T-helper 2 cell treated with Interferon-gamma antibody and Interleukin-4, amounts not matched to agents 5 μg/mL and 100 μg/mL, for 36 hours (primary cell): Measurements from ENCODE around the gene KLHL41.
"Not testable (repeated sequence)": the region's sequence is repeated elsewhere in the genome, so short reads cannot be mapped to it uniquely, and the experiment has no call there.

Experiments
- DNase-seq: peaks from one replicate; pipeline ENCODE4 v3.0.0; 2021; ENCODE audit warnings: low spot score
- H3K27ac Mint-ChIP-seq: one replicate; pipeline ENCODE4 v1.8.0; 2021; ENCODE audit warnings: mild to moderate bottlenecking, mixed read lengths
- H3K27me3 Mint-ChIP-seq: one replicate; pipeline ENCODE4 v1.8.0; 2021; ENCODE audit warnings: low read depth, mixed read lengths
- H3K36me3 Mint-ChIP-seq: one replicate; pipeline ENCODE4 v1.8.0; 2021; ENCODE audit warnings: low read depth, mixed read lengths
- H3K4me1 Mint-ChIP-seq: one replicate; pipeline ENCODE4 v1.8.0; 2021; ENCODE audit warnings: low read depth, mixed read lengths
- H3K4me3 Mint-ChIP-seq: one replicate; pipeline ENCODE4 v1.8.0; 2022; ENCODE audit warnings: mild to moderate bottlenecking, moderate library complexity, mixed read lengths
- H3K9me3 Mint-ChIP-seq: one replicate; pipeline ENCODE4 v1.8.0; 2021; ENCODE audit warnings: mixed read lengths

The KLHL41 gene

GRCh38 chr2:169485650-169486138 lies 23.8 kb upstream of the KLHL41 start:
- Mint-ChIP-seq H3K9me3 (no peaks in the 10 kb centered on the region), H3K4me1 (no peaks in the 10 kb centered on the region), H3K27ac (no peak overlapping the region), H3K27me3 (no peaks in the 10 kb centered on the region), H3K36me3 (no peaks in the 10 kb centered on the region), H3K4me3 (no peak overlapping the region)
- DNase-seq: no peak

- Mint-ChIP-seq H3K4me1 (no peaks in the 10 kb centered on the region), H3K27ac (no peak overlapping the region), H3K9me3 (no peaks in the 10 kb centered on the region), H3K36me3 (no peaks in the 10 kb centered on the region), H3K27me3 (no peaks in the 10 kb centered on the region), H3K4me3 (no peak overlapping the region)
- no peak for DNase-seq
Measured at GRCh38 chr2:169486487-169486886, 23.0 kb upstream of the KLHL41 start.

GRCh38 chr2:169490834-169491233 lies 18.7 kb upstream of the KLHL41 start:
- Mint-ChIP-seq H3K27ac (no peak overlapping the region), H3K36me3 (no peaks in the 10 kb centered on the region)
- DNase-seq: no peak

GRCh38 chr2:169491378-169491777 lies 18.1 kb upstream of the KLHL41 start:
- no peak for DNase-seq
- H3K27me3 Mint-ChIP-seq: no peaks in the 10 kb centered on the region
- no peaks in the 10 kb centered on the region for H3K4me1 Mint-ChIP-seq
- H3K27ac Mint-ChIP-seq: no peak overlapping the region
- H3K4me3 Mint-ChIP-seq: no peak overlapping the region
- no peaks in the 10 kb centered on the region for H3K9me3 Mint-ChIP-seq
- H3K36me3 Mint-ChIP-seq: no peaks in the 10 kb centered on the region

More at GRCh38 chr2:169490834-169491233, 18.7 kb upstream of the KLHL41 start:
- Mint-ChIP-seq H3K9me3 (no peaks in the 10 kb centered on the region), H3K4me1 (no peaks in the 10 kb centered on the region), H3K4me3 (no peak overlapping the region), H3K27me3 (no peaks in the 10 kb centered on the region)

- Mint-ChIP-seq H3K4me3 (no peak overlapping the region), H3K36me3 (no peaks in the 10 kb centered on the region), H3K9me3 (no peaks in the 10 kb centered on the region), H3K27me3 (no peaks in the 10 kb centered on the region), H3K27ac (no peak overlapping the region), H3K4me1 (no peaks in the 10 kb centered on the region)
- DNase-seq: no peak
Measured at GRCh38 chr2:169493360-169493759, 16.1 kb upstream of the KLHL41 start.

- no peak for DNase-seq
- no peaks in the 10 kb centered on the region for H3K36me3 Mint-ChIP-seq
- H3K9me3 Mint-ChIP-seq: no peaks in the 10 kb centered on the region
- H3K27me3 Mint-ChIP-seq: no peaks in the 10 kb centered on the region
- H3K4me3 Mint-ChIP-seq: no peak overlapping the region
- no peaks in the 10 kb centered on the region for H3K4me1 Mint-ChIP-seq
- H3K27ac Mint-ChIP-seq: no peak overlapping the region
Measured at GRCh38 chr2:169495310-169495928, 14.1 kb upstream of the KLHL41 start.

GRCh38 chr2:169504651-169505050 lies 4.9 kb upstream of the KLHL41 start:
- H3K27ac Mint-ChIP-seq: no peak overlapping the region
- no peaks in the 10 kb centered on the region for H3K9me3 Mint-ChIP-seq
- no peak overlapping the region for H3K4me3 Mint-ChIP-seq
- DNase-seq: no peak
- H3K4me1 Mint-ChIP-seq: no peaks in the 10 kb centered on the region
- H3K27me3 Mint-ChIP-seq: no peaks in the 10 kb centered on the region
- H3K36me3 Mint-ChIP-seq: no peaks in the 10 kb centered on the region

GRCh38 chr2:169507698-169508097 lies 1.8 kb upstream of the KLHL41 start:
- no peaks in the 10 kb centered on the region for H3K9me3 Mint-ChIP-seq
- H3K4me1 Mint-ChIP-seq: no peaks in the 10 kb centered on the region
- DNase-seq: no peak
- H3K27me3 Mint-ChIP-seq: peaks cover 4% of the 10 kb centered on the region
- H3K27ac Mint-ChIP-seq: no peak overlapping the region
- no peaks in the 10 kb centered on the region for H3K36me3 Mint-ChIP-seq
- H3K4me3 Mint-ChIP-seq: no peak overlapping the region

- H3K9me3 Mint-ChIP-seq: no peaks in the 10 kb centered on the region
- DNase-seq: no peak
- peaks cover 13% of the 10 kb centered on the region for H3K27me3 Mint-ChIP-seq
- H3K4me1 Mint-ChIP-seq: no peaks in the 10 kb centered on the region
- no peaks in the 10 kb centered on the region for H3K36me3 Mint-ChIP-seq
- H3K4me3 Mint-ChIP-seq: no peak overlapping the region
- H3K27ac Mint-ChIP-seq: no peak overlapping the region
Measured at GRCh38 chr2:169509955-169510354, 453 bp downstream of the KLHL41 start.

- H3K9me3 Mint-ChIP-seq: no peaks in the 10 kb centered on the region
Measured at GRCh38 chr2:169510496-169510895, 994 bp downstream of the KLHL41 start.

GRCh38 chr2:169511818-169512217 lies 2.3 kb downstream of the KLHL41 start:
- Mint-ChIP-seq H3K27me3 (peaks cover 15% of the 10 kb centered on the region), H3K4me1 (no peaks in the 10 kb centered on the region), H3K27ac (no peak overlapping the region), H3K36me3 (no peaks in the 10 kb centered on the region), H3K4me3 (no peak overlapping the region), H3K9me3 (no peaks in the 10 kb centered on the region)
- DNase-seq: no peak

More at GRCh38 chr2:169510496-169510895, 994 bp downstream of the KLHL41 start:
- Mint-ChIP-seq H3K4me3 (no peak overlapping the region), H3K27me3 (peaks cover 15% of the 10 kb centered on the region), H3K27ac (no peak overlapping the region), H3K4me1 (no peaks in the 10 kb centered on the region), H3K36me3 (no peaks in the 10 kb centered on the region)
- no peak for DNase-seq

GRCh38 chr2:169512525-169512924 lies 3.0 kb downstream of the KLHL41 start:
- DNase-seq: no peak
- H3K36me3 Mint-ChIP-seq: no peaks in the 10 kb centered on the region
- H3K27ac Mint-ChIP-seq: no peak overlapping the region
- H3K4me3 Mint-ChIP-seq: no peak overlapping the region
- H3K4me1 Mint-ChIP-seq: no peaks in the 10 kb centered on the region
- no peaks in the 10 kb centered on the region for H3K9me3 Mint-ChIP-seq
- peaks cover 15% of the 10 kb centered on the region for H3K27me3 Mint-ChIP-seq

- Mint-ChIP-seq H3K27me3 (peaks cover 15% of the 10 kb centered on the region), H3K9me3 (no peaks in the 10 kb centered on the region), H3K27ac (no peak overlapping the region), H3K36me3 (no peaks in the 10 kb centered on the region), H3K4me3 (no peak overlapping the region), H3K4me1 (no peaks in the 10 kb centered on the region)
- no peak for DNase-seq
Measured at GRCh38 chr2:169513094-169513493, 3.6 kb downstream of the KLHL41 start.

- Mint-ChIP-seq H3K9me3 (no peaks in the 10 kb centered on the region), H3K27ac (no peak overlapping the region), H3K36me3 (no peaks in the 10 kb centered on the region), H3K4me3 (no peak overlapping the region), H3K4me1 (no peaks in the 10 kb centered on the region), H3K27me3 (peaks cover 17% of the 10 kb centered on the region)
- no peak for DNase-seq
Measured at GRCh38 chr2:169513926-169514325, 4.4 kb downstream of the KLHL41 start.

GRCh38 chr2:169514758-169515157 lies 5.3 kb downstream of the KLHL41 start:
- not testable (repeated sequence) for H3K36me3 Mint-ChIP-seq, H3K4me3 Mint-ChIP-seq, H3K4me1 Mint-ChIP-seq, H3K9me3 Mint-ChIP-seq, DNase-seq, H3K27ac Mint-ChIP-seq
- H3K27me3 Mint-ChIP-seq: peaks cover 17% of the 10 kb centered on the region
